Activated CD4-positive, alpha-beta T cell treated with anti-CD3 and anti-CD28 coated beads, Interleukin-2, Interleukin-6, amounts not matched to agents 100 ng/mL and 50 ng/mL, durations not matched to agents 16 hours and 8 hours (primary cell): ENCODE data around the gene QSOX2.

Experiments used
- DNase-seq: peaks from one replicate; pipeline ENCODE4 v3.0.0-alpha.2; 2020

The QSOX2 gene

DNA sequence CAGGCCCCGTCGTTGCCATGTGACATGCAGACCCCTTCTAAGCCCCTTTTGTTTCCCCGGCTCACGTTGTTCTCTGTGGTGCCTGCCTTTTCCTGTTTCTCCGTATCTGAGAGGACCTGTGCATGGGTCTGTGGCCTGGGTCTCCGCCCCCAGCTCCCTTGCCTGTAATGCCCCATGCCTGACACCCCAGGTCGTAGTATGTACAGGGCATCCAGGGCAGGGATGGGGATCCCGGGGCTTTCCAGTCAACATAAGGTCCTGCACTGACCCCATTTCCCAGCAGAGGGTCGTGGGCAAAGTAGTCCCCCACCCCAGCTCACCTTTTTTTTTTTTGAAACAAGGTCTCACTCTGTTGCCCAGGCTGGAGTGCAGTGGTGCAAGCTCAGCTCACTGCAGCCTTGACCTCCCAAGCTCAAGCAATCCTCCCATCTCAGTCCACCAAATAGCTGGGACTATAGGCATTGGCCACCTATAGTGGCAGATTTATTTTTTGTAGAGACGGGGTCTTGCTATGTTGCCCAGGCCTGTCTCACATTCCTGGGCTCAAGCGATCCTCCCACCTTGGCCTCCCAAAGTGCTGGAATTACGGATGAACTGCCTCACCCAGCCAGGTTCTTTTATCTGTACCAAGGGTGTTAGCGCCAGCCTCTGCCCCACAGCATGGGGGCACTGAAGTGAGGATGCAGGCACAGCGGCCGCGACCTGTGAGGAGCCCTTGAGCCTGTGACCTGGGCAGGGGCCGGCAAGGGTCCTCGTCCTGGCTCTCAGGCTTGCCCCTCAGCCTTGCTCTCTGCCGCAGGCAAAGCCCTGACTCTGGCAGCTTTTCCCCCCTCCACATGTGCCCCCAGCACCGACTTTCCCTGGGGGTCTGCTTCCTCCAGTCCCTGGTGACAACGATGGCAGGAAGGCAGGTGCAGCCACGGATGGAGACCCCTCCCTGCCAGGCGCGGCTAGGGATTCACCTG is 19.1 kb upstream of the QSOX2 start:
- DNase-seq: no peak

DNA sequence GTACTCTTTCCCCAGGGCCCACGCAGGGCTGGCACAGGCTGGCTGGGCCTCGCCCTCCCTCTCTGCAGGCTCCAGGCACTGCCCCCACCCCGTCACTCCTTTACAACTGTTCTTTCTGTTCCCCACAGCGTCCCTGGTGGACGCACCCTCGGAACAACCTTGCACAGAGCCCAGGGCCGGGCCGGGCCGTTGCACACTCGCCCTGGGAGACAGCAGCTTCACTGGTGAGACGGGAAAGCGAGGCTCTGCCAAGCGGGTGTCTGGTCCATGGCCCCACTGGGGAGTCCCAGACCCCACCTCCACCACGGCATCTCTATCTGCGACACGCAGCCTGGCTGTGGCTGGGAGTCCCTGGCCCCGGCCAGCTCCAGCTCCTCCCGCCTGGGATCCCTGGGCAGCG is 18.4 kb upstream of the QSOX2 start:
- DNase-seq: no peak

DNA sequence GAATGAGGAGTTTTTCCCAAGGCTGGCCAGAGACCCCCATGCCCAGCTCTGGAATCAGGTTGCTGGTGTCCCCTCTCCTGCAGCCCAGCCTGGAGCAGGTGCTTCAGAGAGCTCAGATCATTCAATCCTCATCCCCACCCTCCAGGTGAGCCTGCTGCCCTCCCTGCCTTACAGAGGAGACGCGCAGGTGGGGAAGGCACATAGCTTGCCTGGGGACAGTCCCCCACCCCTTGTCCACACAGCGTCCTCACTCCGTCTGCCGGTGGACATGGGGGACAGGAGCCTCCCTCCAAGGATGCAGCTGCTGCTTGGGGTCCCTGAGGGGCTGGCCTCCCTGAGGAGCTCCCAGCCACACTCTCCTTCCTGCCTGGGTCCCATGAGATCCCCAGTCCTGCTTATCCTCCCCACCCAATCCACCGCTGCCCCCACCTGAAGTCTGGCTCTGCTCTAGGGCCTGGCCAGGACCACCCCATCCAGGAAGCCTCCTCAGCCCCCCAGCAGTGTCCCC is 17.1 kb upstream of the QSOX2 start:
- DNase-seq: no peak

DNA sequence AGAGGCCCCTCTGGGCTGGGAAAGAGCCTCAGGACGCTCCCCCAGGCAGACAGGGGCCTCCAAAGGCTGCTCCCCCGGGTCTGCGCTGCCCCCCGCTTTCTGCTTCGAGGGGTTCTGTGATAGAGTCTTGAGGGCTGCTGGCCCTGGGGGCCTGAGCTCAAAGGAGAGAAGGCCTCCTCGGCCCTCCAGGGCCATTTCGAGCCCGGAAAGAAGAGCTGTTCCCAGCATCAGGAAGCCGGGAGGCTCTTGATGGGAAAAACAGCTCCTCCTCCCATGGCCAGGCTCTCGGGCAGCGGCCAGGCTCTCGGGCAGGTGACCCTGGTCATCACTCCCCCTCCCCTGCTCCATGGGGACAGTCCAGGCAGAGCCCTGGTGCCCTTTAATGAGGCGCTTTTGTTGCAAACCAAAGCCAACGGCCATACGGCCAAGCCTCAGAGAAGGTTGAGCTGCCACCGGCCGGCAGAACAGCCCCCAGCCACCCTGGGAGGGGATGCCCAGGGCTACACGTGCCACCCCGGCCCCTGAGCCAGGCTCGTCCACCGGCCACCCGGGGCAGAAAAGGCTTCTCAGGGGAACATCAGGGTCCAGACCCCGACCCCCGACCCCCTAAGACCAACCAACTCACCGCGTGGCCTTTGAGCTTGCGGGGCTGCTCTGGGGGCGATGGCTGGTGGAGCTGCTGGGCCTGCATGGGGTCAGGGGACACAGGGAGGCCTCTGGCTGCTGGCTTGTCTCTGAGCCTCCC is 16.2 kb upstream of the QSOX2 start:
- no peak for DNase-seq

DNA sequence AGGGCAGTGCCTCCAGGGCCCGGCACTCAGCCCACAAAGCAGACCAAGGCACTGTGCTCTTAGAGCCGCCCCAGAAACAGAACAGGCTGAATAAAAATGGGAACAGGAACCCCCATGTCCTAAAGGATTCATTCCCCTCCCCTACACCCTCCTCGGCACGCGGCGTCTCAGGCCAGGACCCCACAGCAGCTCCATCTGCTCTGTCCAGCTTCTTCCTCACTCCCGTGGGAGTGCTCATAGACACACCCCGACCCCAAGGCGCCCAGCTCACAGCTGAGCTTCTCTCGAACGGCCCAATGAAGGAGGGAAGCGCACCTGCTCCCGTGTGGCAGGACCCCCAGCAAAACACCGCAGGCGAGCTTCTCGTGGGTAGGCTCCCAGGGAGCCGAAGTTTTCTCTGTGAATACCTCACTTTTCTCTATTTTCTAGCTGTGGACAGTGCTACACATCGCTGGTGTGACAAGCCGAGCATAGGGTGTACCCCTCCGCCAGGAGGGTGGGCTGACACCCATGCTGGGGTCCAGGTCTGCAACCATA is 15.4 kb upstream of the QSOX2 start:
- DNase-seq: no peak

DNA sequence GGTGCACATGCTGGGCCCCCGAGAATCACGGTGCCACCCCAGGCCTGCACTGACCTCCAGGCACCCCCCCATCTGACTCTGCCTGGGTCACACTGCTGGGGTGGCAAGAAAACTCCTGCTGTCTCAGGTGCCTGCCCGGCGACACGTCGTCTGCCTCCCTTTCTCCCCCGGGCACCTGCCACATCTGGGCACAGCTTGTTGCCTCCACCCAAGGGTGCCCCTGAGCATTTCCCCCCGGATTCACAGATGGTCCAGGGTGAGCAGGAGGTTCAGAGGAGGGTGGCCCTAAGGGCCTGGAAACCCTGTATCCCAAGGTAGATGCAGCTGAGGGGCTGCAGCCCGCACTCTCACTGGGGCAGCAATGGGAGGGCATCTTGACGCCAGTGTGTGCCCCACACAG is 14.9 kb upstream of the QSOX2 start:
- no peak for DNase-seq

DNA sequence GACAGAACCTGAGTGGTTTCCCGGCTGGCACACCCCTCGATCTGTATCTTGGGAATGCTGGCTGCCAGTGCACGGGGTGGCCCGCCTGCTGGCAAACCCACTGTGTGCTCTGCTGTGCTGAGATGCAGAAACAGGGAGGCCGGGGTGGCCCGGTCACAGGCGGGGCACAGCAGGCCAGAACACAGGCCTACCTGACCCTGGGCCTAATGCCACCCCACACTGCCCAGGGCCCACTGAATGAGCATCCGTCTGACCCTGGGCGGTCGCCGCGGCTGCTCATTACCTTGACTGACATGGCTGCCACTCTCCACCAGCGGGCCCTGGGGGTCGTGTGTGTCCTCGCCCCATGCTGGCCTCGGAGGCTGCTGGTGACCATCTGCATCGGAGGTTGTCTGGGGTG is 14.2 kb upstream of the QSOX2 start:
- DNase-seq: no peak

DNA sequence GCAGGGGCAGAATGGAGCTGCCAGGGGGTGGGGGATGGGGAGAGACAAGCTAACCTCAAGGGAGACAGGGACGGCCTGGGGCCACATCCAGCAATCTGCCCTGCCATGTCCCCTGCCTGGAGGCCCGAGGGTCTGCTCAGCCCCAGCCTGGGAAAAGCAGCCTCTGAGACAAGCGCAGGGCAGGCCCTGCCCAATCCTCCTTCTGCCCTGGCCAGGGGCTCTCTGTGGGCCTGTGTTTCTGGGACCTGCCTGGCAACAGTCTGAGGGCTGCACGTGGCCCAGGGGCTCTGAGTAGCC is 13.9 kb upstream of the QSOX2 start:
- no peak for DNase-seq

DNA sequence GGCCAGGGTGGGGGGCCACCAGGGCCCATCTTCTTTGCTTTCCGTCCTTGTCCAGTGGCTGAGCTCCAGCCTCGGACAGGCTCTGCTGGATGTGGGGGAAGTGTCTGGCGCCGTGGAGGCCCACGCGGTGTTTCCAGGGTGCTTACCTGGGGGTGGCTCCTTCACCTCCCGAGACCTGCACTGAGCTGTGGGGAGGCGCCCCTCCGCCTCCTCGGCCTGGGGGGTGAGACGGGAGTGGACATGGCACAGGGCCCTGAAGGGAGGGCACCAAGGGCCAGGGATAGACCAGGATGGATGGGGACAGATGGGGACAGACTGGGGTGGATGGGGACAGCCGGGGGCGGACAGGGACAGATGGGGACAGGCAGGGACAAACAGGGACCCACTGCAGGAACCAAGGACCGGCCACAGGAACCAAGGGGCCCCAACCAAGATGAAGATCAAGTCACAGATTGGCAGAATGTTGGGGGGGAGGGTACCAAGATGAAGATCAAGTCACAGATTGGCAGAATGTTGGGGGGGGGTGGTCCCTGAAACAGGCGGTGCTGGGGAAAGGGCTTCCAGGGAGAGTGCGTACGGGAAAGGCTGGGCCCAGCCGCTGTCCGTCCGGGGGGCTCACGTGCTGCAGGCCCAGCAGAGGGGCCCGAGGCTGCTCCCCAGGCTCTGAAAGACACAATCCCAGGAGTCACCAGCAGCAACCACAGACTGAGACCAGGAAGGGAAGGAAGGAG is 13.3 kb upstream of the QSOX2 start:
- no peak for DNase-seq

DNA sequence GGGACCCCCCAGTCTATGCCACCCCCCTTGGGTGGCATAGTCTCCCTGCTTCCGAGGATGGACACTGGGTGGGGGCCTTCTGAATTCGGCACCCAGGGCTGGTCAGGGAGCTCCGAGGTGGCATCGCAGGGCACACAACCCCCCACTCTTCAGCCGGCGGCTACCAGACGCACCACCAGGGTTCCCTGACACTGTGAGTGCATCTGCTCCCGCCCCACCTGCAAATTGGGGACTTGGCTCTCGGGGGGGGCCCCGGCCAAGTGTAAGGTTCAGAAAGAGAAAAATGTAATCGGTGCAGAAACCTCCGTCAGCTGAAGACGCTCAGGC is 12.7 kb upstream of the QSOX2 start:
- no peak for DNase-seq

DNA sequence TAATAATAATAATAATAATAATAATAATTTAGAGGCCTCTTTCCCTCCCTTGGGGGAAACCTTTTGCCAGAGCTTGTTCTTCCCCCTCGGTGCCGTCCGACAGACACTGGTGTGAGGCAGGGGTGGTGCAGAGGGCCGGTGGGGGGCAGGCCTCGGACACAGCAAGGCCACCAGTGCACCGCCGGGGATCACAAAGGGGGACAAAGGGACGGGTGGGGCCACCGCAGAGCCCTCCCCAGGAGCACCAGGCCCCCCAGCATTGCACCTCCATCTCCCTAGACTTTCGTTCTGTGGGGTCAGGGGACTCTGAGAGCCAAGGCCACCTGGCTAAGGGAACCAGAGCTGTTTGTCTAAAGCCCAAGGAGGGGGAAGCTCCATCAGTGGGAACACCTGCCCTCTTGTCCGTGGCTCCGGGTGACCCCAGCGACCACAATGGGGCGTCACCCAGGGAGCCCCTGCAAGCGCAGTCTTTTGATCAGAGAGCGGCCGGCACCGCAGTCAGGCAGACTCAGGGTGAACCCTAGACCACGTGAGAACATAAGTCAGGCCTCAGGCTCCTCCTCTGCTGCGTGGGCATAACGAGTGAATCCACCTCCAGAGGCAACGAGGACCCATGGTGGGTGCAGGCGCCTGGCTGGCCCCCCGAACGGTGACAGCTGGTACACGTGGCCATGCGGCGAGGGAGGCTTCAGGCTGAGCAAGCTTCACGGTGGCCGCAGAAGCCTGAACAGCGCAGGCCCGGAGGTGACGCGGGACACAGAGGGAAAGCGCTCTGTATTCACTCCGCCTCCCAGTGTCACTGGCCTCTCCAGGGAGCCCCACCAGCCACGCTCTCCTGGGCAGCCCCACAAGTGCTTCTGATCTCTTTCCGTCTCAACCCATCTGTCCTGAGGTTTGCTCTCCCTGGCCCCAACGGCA is 12.0 kb upstream of the QSOX2 start:
- no peak for DNase-seq

DNA sequence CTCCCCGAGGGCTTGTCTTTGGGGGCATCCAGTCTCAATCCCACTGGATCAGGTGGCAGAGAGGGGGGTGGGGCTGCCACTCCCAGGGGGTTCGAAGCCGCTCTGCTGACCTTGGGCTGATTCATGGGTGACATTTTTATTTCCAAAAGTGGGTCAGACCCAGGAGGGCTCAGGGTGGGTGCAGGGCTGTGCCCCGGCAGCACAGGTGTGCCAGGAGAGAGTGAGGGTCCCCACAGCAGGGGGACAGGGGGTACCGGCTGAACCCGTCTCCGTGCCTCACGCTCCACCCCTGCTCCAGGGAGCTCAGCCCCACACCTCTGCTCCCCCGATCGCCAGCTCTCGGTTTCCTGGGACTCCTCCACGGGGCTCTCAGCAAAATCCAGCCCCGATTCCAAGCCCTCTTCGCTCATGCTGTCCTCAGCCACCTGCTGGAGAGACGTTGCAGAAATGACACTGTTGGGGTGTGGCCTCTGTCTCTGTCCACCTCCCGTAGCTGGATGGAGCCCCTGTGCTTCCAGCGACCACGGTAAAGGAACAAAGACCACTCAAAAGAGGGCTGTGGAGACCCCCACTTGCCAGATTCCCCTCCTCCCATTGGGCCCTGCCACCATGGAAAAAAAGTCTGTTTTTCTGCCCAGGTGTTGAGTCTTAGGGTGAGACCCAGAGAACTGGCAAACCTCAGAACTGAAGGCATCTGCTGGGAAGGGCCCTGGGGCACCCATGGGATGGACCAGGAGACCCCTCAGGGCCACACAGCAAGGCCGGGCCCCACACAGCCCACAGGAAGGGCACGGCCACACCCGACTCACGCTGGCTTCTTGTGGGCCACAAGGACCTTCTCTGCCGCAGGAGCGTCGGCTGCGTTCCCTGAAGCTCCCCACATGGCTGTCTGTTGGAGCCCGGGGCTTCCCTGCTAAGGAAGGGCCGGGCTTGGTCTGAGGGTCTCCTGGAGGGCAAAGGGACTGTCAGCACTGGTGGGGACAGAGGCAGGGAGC is 10.6 kb upstream of the QSOX2 start:
- no peak for DNase-seq

DNA sequence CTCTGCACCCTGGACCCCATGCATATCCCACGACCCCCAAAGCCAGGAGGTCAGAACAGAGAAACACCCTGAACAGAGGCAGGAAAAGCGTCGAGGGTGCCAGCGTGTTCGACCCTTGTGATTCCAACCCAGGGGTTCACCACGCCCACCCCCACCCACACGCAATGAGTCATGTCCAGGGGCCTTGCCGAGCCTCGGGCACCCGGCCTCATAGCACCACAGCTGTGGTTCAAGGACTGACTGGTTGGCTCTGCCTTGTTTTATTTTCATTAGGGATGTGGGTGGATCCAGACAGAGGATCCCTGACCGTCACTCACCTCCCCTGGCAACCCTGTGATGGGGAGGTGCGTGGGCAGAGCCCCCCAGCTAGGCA is 9.5 kb upstream of the QSOX2 start:
- DNase-seq: no peak

DNA sequence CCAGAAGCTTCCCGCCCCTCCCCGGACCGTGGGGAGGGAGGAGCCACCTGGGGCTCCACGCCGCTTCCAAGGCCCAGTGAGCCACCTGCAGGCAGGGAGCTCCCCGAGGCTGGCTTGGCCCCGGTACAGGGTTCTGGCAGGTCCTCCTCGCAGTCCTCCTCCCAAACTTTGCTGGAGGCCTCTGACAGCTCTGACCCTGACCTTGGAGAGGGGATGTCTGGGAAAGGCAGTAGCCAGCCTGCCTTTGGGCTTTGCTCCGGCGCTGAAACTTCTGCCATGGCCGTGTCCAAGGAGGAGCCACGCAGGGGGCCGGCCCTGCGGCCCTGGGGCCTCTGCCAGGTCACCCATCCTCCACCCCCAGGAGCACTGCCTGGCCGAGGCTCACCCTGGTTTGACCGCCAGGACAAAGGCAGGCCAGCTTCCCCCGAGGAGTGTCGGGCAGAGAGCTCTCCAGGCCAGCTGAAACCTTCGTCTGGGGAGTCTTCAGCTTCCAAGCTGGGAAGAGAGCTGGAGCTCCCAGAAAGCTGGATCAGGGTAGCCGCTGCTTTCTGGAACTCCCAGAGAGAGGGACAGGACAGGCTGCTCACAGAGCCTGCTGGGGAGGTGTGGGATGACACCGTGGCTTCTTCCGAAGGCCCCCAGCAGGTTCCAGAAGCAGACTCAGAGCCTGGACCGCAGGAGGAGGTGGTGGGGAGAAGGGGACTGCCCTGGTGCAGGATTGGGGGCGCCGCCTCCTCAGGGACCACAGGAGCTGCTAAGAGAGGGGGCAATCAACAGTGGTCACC is 9.0 kb upstream of the QSOX2 start:
- no peak for DNase-seq

DNA sequence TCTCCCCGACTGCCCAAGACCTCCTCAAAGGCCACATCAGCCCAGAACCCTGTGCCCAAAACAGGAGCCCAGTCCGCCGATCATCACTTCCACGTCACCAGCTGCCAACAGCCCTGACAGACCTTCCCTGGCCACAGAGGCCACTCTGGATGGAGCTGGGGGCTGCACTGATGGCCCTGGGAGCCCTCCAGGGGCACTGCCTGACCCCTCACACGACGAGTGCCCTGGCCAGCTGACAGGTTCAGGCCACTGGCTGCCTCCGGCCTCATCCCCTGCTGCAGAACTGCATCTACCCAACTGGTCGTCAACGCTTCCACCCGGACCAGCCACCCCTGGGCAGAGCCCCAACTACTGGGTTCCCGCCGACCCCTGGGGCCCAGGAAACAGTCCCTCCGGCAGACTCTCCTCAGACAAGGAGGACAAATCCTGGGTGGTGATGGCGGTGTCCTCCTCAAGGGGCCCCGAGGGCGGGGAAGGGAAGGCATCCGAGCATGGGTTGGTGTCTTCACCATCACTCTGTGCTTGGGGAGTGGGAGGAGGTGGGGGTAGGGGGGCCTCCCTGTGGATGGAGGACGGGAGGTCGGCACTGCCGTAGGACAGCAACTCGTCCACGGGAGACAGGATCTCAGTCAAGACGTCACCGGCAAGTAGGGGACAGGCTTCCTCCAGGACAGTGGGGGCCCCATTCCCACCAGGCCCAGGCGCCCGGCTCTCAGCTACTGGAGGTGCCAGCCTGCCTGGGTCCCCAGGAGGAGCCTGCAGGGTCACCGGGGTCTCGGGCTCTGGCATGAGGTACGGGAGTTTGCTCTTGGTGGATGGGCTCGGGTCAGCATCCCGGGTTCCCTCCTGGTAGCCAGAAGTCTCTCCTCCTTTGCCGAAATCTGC is 7.9 kb upstream of the QSOX2 start:
- no peak for DNase-seq

DNA sequence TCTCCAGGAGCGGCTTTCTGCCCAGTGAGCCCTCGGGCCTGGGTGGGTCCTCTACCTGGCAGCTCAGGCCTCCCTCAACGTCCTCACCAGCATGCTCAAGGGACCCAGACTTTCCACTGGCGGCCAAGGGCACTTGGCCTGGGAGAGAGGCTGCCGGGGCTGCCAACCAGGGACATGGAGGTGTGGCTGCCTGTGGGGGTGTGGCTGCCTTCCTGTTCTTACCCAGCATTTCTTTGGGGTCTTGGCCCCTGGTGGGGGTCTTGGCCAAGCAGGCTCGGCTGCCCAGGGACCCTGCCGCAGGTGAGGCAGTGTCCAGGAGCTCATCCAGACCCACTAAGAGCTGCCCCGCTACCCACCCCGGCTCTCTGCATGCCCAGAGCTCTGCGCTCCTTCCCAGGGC is 7.2 kb upstream of the QSOX2 start:
- no peak for DNase-seq

DNA sequence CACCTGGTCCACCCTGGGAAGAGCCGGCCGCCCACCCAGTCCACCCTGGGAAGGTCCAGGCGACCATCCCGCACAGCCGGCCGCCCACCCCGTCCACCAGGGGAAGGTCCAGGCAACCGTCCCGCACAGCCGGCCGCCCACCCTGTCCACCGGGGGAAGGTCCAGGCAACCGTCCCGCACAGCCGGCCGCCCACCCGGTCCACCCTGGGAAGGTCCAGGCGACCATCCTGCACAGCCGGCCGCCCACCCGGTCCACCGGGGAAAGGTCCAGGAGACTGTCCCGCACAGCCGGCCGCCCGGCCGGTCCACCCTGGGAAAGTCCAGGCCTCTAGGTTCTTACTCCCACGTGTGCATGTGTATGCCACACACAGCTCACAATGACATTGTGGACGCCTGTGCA is 6.7 kb upstream of the QSOX2 start:
- DNase-seq: no peak

DNA sequence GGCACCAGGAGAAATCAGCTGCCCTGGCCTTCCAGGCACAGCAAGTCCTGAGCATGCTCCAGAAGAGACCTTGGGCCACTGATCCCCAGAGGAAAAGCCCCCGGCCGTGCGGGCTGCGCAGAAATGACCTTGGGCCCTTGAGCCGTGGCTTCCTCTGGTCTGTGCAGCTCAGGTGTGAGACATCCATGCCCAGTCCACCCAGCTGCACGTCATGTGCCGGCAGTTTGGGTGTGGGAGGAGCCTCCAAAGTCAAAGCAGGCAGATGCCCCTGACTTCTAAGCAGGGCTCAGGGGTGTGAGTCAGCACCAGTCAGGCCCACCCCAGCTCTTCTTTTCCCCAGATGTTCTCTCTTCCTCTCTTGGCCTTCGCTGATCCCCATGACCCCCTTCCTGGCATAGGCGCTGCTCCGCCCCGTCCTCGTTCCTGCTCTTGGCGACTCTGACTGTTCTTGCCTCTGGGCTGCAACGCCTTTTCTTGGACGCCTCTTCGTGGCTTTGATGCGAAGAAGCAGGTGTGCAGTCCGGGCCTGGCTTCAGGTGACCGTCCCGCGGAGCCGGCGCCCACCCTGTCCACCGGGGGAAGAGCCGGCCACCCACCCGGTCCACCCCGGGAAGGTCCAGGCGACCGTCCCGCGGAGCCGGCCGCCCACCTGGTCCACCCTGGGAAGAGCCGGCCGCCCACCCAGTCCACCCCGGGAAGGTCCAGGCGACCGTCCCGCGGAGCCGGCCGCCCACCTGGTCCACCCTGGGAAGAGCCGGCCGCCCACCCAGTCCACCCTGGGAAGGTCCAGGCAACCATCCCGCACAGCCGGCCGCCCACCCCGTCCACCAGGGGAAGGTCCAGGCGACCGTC is 5.9 kb upstream of the QSOX2 start:
- DNase-seq: no peak
